GM03348 (cell line): Measurements from ENCODE around the gene PDE11A.

Experiments
- DNase-seq: peaks from one replicate; pipeline ENCODE4 v3.0.0; 2012; ENCODE audit warnings: low spot score

PDE11A gene

DNA sequence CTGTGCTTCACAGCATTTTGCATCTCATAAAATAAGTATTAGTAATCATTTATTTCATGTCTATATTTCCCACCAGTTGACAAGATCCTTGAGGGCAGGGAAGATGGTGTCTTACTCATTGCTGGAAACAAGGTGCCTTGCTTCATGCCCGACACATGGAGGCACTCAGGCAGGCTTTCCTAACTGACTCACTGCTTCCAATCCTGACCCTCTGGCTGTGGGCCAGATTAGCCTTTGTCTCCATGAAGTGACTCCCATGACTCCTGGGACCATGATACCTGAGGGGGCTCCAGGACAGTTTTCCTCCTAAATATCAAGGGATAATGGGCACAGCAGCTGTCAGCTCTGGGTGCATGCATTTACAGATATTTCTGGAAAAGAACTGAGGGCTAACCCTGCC lies 405.0 kb downstream of the PDE11A start:
- no peak for DNase-seq

DNA sequence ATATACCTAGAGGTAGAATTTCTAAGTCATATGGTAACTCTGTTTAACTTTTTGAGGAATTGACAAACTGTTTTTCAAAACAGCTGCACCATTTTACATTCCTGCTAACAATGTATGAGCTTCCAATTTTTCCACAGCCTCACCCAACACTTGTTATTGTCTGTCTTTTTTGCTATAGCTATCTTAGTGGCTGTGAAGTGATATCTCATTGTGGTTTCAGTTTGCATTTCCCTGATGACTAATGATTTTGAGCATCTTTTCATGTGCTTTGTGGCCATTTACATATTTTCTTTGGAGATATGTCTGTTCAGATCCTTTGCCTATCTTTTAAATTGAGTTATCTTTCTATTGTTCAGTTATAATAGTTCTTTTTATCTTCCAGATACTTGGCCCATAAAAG lies 406.2 kb downstream of the PDE11A start:
- no peak for DNase-seq

DNA sequence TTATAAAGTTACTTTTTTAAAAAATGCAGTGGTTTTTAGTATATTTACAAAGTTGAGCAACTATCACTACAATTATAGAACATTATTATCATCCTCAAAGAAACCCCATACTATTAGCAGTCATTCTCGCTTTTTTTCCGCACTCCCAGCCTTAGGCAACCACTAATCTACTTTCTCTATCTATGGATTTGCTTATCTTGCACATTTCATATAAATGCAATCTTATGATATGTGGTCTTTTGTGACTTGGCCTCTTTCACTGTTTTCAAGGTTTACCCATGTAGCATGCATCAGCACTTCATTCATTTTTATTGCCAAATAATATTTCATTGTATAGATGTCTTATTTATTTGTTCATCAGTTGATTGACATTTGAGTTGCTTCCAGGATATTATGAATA lies 406.6 kb downstream of the PDE11A start:
- no peak for DNase-seq

DNA sequence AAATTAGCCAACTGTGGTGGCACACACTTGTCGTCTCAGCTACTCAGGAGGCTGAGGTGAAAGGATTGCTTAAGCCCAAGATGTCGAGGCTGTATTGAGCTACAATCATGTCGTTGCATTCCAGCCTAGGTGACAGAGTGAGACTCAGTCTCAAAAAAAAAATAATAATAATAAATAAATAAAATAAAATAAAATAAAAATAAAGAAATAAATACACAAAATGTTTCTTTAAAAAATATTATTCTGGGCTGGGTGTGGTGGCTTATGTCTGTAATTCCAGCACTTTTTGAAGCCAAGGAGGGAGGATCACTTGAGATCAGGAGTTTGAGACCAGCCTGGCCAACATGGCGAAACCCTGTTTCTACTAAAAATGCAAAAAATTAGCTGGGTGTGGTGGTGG lies 407.2 kb downstream of the PDE11A start:
- no peak for DNase-seq

DNA sequence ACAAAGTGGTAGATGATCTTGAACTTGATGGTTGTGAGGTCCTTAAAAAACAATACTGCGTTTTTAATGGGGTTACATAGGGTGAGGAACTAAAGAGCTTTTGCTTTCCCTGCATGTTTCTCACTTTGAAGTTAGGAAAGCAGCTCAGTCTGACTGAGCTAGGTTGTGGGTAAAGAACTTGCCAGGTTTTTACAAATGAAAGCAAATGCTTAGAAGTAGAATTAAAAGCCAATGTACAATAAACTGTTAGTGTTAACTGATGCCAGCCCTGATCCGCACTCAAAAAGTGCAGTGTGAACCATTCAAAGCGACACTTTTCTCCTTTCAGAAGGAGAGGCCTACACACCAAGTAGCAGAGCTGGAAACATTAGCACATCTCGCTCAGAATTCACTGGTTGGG lies 409.7 kb downstream of the PDE11A start:
- DNase-seq: no peak

DNA sequence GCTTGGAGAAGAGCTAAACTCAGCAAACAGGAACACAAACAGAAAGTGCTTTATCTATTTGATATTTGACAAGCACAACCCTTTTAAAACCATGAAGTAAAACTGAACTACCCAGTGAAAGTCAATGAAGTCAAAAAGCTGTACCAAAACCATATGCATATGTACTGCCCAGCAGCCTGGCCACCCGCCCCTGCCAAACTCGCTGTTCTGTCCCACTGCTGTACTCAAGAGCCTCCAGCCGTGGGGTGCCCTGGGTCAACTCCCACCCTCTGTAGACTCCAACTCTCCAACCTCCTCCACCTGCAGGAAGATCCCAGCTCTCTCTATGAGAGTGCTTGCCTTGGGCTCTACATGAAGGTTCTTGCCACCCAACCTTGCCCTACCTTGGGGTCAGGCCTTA lies 411.8 kb downstream of the PDE11A start:
- DNase-seq: no peak

DNA sequence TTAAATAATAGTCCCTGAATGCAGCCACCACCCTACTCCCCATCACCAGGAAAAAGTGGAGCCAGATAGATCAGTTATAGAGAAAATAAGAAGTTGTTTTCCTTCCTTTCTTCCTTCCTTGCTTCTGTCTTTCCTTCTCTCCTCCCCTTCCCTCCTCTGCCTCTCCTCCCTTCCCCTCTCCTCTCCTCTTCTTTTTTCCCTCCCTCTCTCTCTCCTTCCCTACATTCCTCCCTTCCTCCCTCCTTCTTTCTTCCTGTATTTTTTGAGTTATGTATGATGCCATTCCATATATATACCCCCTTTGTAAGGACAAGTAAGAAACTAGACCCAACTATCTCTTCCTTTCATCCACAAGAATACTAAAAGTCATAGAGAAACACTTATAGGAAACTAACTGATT lies 414.3 kb downstream of the PDE11A start:
- no peak for DNase-seq

DNA sequence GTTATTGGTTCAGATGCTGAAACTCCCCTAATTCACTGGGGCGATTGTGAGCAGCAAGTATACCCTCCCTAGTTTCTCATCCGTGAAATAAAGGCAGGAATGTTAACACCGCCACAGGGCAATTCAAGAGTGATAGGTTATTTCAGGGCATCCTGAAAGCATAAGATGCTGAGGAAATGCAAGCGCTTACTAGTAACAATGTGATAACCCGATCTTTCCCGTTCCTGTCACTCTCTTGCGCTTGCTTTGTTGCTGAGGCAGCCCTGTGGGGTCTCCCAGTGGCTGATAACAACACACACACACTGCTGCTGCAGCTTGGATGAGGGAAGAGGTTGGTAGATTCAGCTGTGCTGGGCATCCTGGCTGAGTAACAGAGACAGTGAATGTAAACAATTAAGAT lies 420.7 kb downstream of the PDE11A start:
- DNase-seq: no peak

DNA sequence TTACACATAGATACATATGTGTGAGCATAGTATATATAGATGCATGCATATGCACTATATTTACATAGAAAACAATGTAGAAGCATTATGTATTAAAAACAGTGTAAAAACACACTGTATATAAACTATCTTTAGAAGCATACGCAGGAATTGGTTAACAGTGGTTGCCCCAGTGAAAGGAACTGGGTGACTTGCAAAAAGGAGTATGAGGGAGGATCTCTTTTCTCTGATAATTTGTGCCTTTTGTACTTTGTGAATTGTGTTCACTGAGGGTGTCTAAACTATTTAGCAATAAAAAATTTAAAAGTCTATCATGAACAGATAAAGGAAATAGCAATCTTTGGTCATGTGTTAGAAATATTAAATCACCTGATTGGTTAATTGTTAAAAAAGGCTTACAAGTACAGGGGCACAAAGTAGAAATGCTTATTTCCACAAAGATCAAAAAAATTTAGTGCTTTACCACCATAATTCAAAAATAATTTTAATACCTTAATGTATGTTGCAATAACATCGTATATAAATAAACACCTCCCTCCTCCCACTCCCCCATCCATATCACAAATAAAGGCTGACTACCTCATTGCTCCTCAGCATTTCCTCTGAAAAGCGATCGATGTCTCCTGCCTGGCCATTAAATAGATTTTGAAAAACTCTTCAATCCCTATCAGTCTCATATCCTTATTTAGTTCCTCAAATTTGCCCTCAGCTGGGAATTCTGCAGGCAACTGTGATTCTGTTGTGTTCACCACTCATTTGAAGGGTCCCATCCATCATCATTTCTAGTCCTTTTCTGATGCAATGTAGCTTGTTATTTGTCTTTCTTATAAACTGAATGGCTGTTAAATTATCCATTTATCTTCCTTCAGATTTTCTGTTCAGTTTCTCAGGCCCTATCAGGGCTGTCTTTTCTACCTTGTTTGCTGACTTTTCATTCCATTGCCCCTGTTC lies 422.7 kb downstream of the PDE11A start:
- DNase-seq: no peak

DNA sequence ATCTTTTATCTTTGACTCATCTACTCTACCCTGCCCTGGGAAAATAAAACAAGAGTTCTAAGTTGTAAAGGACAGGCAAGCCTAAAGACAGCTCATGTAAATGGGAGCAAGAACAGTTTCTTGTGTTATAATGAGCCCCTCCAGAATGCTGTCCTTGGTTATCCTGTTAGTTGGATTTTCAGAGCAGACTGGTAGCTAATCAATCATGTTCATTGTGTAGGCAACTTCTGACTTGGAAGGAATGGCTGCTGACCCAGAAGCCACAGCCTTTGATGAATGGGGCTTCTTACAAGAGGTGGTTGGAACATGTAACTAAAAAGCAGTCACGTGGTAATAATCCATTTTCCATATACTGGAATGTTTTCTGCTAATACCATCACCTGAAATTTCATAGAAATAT lies 425.8 kb downstream of the PDE11A start:
- DNase-seq: no peak

DNA sequence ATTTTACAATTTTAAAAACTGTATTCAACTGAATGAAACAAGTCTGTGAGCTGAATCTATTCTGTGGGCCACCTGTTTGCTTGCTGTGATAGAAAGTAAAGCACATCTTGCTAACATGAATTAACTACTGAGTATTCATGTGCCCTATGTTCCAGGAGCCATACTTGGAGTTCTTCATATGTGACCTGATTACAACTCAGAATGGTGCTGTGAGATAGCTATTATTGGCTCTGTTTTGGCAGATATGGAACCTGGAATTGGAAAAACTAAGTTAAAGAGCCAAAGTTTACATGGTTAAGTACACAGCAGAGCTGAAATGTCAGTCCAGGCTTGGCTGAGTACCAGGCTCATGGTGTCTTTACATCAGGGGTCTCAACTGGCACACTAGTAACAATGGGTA lies 426.3 kb downstream of the PDE11A start:
- no peak for DNase-seq

DNA sequence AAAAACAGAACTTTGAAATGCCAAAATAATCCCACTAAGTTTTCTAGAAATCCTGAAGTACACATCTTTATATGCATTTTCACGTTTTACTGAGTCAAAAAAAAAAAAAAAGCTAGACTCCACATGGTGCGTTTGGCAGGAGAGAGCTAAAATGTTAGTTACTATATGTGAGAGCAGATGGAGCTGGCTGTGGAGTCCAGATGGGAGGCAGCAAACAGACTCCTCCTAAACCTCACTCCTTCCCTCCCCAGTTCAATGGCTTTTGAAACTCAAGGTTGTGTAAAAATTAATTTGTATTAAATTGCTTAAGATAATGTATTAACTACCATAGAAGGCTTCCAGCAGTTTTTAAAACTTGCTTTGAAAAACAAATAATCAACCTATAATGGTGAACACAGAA lies 431.2 kb downstream of the PDE11A start:
- no peak for DNase-seq

DNA sequence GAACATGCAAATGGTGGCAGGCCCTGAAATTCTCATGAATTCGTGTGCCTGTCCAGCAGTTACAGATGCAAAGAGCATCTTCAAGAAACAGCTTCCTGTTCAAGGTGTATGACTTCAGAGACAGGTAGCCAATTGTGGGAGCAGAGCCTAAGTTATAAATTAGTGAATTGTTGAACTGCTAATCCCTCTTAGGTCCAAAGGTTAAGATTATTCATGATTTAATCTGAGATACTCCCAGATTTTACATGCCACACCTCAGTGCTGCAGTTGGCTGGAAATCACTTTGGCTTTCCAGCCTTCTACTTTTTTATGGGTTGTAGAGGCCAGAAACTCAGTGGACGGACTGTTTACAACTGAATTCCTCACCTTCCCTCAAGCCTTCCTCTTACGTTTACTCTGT lies 432.2 kb downstream of the PDE11A start:
- DNase-seq: no peak

DNA sequence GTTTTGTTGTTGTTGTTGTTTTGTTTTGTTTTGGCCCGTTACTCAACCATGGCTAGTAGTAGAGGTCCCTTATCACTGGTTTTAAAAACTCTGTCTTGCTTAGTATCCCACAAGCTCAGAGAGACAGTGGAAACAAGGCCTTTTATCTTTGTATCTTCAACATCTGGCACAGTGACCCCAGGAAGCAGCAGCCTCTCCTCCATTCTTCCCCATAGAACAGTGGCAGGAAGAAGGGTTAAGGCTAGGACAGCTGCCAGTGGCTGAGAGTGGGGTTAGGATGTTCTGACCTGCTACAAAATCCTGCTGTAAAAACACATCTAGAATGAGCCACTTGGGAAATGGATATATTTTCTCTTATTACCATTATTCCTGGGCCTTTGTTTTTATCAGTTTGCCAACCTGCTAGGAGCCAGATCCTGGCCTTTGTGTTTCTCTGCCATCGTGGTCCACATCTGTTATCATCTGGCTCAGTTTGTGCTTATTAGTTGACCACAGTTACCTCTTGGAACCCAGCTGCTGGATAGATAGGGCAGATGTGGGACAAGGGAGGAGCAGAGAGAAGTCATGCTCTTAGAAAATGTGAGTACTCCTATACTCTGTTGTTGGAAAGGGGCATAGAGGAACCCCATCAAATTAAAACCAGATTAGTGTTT lies 433.2 kb downstream of the PDE11A start:
- DNase-seq: no peak

DNA sequence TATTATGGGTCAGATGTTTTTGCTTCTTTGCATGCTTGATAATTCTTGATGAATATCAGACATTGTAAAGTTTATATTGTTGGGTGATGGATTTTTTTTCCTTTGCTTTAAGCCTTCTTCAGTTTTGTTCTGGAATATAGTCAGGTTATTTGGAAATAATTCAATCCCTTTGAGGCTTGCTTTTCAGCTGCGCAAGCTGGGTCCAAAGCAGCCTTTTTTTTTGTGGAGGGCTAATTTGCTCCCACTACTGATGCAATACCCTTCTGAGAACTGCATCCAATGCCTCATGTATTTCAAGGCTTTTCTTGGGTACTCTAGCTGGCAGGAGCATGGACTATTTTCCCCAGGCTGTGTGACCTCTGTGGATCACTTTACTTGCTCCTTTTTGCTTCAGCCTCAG lies 434.1 kb downstream of the PDE11A start:
- no peak for DNase-seq

DNA sequence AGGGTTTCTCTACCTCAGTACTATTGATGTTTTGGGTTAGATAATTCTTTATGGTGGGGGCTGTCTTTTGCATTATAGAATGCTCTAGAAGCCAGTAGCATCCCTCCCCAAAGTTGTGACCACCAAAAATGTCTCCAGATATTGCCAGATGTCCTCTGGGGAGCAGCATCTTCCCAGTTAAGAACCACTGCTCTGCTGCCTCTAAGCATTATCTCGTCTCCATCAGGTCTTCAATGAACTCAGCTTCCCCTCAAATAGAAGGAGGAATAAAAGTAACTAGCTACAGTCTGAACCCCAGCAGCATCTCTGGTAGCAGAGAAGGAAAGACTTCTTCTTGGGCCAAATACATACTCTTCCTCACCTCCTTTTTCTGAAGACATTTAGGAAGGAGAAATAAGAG lies 435.9 kb downstream of the PDE11A start:
- no peak for DNase-seq

DNA sequence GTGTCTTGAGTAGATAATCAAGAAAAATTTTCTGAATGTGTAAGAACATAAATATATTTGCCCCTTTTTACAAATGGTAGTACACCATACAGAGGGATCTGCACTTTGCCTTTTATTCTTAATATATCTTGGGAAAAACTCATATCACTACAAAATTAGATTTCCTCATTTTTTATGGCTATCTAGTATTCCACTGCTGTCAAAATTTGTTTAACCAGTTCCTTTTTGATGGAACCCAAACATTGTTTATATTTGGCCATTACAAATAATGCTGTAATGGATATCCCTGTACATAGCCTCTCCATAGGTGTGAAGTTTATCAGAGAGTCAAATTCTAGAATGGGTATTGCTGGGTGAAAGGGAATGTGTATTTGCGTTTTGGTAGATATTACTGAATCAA lies 436.9 kb downstream of the PDE11A start:
- DNase-seq: no peak

DNA sequence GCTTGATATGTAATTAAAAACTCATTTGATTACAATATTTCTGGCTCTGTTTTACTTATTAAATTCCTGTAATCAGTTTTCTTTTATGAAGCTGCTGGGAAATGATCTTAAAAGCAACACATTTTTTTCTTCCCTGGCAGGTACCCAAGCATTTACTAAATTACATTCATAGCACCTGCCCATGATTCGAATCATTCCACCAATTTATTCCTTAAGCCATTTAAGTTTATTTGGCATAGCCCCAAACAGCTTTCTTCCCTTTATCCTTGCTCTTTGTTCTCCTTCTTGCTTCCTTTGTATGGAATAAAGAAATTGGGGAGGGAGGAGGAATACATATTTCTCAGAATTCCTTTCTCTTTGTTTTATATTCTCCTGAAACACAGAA lies 438.7 kb downstream of the PDE11A start:
- no peak for DNase-seq

DNA sequence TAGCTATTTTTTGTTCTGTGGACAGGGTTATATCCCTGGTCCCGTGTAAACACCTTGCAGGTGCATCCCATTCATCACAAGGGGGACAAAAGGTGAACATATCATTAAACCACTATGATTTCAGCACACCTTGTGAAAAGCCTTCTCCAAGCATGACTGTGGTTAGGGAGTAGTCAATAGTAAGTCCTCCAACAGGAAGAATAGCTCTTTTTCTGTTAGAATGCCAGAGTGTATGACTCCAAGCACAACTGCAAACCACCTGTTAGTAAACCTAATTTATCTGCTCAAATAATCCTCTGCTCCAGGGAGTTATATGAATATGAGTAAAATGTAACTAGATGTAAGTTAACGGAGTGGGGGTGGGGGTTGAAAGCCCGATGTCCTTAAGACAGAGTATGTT lies 439.5 kb downstream of the PDE11A start:
- DNase-seq: no peak

DNA sequence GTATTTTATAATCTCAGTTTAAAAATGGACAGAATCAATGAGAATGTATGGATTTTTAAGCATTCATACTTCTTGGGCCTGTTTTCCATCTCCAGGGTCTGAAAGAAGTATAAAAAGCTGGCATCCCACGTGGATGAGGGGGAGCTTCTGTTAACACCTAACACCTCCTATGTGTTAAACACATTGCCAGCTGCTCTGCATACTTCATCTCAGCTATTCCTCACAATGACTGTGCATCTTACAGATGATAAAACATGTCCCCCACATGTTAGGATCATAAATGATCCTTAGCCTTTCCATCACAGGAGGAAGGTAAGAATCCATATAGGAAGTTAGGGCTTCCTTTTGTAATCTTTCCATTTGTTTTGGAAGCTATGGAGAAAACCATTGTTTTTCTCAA lies 440.9 kb downstream of the PDE11A start:
- no peak for DNase-seq

DNA sequence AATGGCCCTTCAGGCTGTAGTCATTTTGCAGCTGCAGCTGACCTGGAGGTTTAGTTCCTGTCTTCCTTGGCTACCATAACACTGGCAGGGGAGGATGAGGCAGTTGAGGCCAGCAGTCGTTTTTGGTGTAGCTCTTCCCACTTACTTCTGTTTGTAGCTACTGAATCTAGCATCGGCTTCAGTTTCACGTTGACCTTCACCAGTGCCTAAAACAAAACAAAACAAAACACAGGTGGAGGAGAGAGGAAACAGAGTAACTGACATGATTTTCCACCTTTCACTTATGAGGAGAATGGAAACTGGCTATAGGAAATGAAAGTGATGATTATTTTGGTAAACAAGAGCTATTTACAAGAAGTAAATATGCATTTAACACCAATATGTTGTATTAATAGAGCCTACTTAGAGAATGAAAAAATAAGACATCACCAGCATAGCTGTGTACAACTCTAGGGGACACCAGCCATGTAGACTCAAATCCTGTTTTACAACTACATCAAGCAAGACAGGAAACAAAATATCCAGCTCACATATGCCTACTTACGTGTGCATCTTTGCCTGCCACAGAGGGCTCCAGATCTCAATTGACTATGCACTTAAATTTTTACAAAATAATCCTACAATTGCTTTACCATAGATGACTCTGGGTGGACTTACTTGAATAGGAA lies 443.1 kb downstream of the PDE11A start:
- DNase-seq: no peak

DNA sequence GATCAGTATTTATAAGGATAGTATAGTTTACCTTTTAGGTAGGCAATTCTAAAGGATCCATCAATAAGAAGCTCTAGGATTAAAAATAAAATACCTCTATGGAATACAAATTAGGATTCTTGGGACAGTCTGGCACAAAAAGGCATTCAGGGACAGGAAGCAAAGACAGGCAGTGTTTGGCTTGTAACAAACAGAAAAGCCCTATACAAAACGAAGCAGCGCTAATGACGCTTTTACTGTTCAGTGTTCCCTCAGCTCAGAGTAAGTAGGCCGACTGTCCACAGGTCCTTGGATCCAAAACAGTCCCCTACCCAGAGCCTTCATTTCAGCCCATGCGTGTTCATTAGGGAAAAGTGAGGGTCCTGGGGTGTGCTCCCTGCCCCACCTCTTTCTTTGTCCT lies 443.7 kb downstream of the PDE11A start:
- no peak for DNase-seq
